Measurements from ENCODE around the gene PRKCE. TPM values are rescaled to one million over a fixed set of nuclear protein-coding genes. Genes with fewer than 3 reads are reported as not detected.

Gene PRKCE
- total and polyA plus RNA-seq, 7 donors = 3.0 to 21.9 (median 15.8) TPM

- Histone ChIP-seq H3K4me3 (peak overlapping the region; percentile 78 to 93 (median 88)), H3K27ac (peak overlapping the region in 3 of 4 donors; percentile 99), H3K9me3 (no peaks in the 10 kb centered on the region), H3K36me3 (no peaks in the 10 kb centered on the region), H3K4me1 (peaks cover 0 to 51% (median 40%) of the 10 kb centered on the region in 4 donors), H3K27me3 (no peaks in the 10 kb centered on the region)
- intact Hi-C loops (cut with DNase I) = loop anchor here (5.0 kb wide), 1 partner anchor 169 kb away; no protein-coding TSS in a partner anchor
- TF ChIP-seq CTCF (IDR thresholded peaks at IDR 0.05) = no peak
- TF ChIP-seq POLR2A (IDR thresholded peaks at IDR 0.05) = no peak
- no peak for TF ChIP-seq POLR2AphosphoS5 (IDR thresholded peaks at IDR 0.05)
- TF ChIP-seq EP300 (IDR thresholded peaks at IDR 0.05) = no peak
- WGBS, 2 donors = 76 to 80% methylated on average over 5 of the region's 5 CpGs
- DNase-seq = no peak
Measured at GRCh38 chr2:45653122-45653913, 1.8 kb downstream of the PRKCE start.

GRCh38 chr2:45654250-45654649 lies 2.8 kb downstream of the PRKCE start:
- no peaks in the 10 kb centered on the region for H3K9me3 ChIP-seq
- no peak for TF ChIP-seq EP300 (IDR thresholded peaks at IDR 0.05)
- no peak for TF ChIP-seq POLR2AphosphoS5 (IDR thresholded peaks at IDR 0.05)
- TF ChIP-seq CTCF (IDR thresholded peaks at IDR 0.05) = no peak
- no peak for TF ChIP-seq POLR2A (IDR thresholded peaks at IDR 0.05)
- peak overlapping the region in 1 of 4 donors; percentile 86 for H3K4me3 ChIP-seq
- H3K27me3 ChIP-seq = no peaks in the 10 kb centered on the region
- H3K27ac ChIP-seq = no peak overlapping the region
- no peaks in the 10 kb centered on the region for H3K36me3 ChIP-seq
- intact Hi-C loops (cut with DNase I) = loop anchor here (5.0 kb wide), 1 partner anchor 168 kb away; no protein-coding TSS in a partner anchor
- H3K4me1 ChIP-seq = peaks cover 0 to 41% (median 31%) of the 10 kb centered on the region in 4 donors
- WGBS, 2 donors = 90 to 94% methylated on average over 3 of the region's 3 CpGs
- no peak for DNase-seq

GRCh38 chr2:45661828-45662227 lies 10.4 kb downstream of the PRKCE start:
- peaks cover 0 to 35% (median 11%) of the 10 kb centered on the region in 4 donors for H3K4me1 ChIP-seq
- no peak for TF ChIP-seq POLR2A (IDR thresholded peaks at IDR 0.05)
- no peak for TF ChIP-seq POLR2AphosphoS5 (IDR thresholded peaks at IDR 0.05)
- TF ChIP-seq CTCF (IDR thresholded peaks at IDR 0.05) = no peak
- TF ChIP-seq EP300 (IDR thresholded peaks at IDR 0.05) = no peak
- no peaks in the 10 kb centered on the region for H3K9me3 ChIP-seq
- no peak for DNase-seq
- 78 to 87% methylated on average over 2 of the region's 2 CpGs for WGBS, 2 donors
- no peak overlapping the region for H3K27ac ChIP-seq
- intact Hi-C loops (cut with DNase I) = no loop called here
- H3K27me3 ChIP-seq = no peaks in the 10 kb centered on the region
- no peaks in the 10 kb centered on the region for H3K36me3 ChIP-seq
- H3K4me3 ChIP-seq = no peak overlapping the region

- WGBS, 2 donors = 67 to 72% methylated on average over 2 of the region's 2 CpGs
Measured at GRCh38 chr2:45664635-45665261, 13.3 kb downstream of the PRKCE start.

More at GRCh38 chr2:45664635-45665261, 13.3 kb downstream of the PRKCE start:
- no peak for DNase-seq
- Histone ChIP-seq H3K4me3 (no peak overlapping the region), H3K27ac (no peak overlapping the region), H3K27me3 (no peaks in the 10 kb centered on the region), H3K36me3 (no peaks in the 10 kb centered on the region), H3K4me1 (peaks cover 0 to 29% (median 13%) of the 10 kb centered on the region in 4 donors), H3K9me3 (no peaks in the 10 kb centered on the region)
- intact Hi-C loops (cut with DNase I) = no loop called here
- TF ChIP-seq POLR2AphosphoS5 (IDR thresholded peaks at IDR 0.05) = no peak
- TF ChIP-seq EP300 (IDR thresholded peaks at IDR 0.05) = no peak
- no peak for TF ChIP-seq CTCF (IDR thresholded peaks at IDR 0.05)
- no peak for TF ChIP-seq POLR2A (IDR thresholded peaks at IDR 0.05)

Data from sigmoid colon (tissue), 7 donors.